Hematopoietic multipotent progenitor cell treated with erythropoietin and hydrocortisone succinate and interleukin-3 and kit ligand, for 17 days (in vitro differentiated cells): ENCODE results near the gene AP1M1.

Source experiments
- DNase-seq: peaks from one replicate; pipeline ENCODE4 v3.0.0-alpha.2; 2015; ENCODE audit warnings: low spot score

The AP1M1 gene

GRCh38 chr19:16185768-16186123 lies 12.0 kb upstream of the AP1M1 start:
- DNase-seq, result peak; percentile 36

DNA sequence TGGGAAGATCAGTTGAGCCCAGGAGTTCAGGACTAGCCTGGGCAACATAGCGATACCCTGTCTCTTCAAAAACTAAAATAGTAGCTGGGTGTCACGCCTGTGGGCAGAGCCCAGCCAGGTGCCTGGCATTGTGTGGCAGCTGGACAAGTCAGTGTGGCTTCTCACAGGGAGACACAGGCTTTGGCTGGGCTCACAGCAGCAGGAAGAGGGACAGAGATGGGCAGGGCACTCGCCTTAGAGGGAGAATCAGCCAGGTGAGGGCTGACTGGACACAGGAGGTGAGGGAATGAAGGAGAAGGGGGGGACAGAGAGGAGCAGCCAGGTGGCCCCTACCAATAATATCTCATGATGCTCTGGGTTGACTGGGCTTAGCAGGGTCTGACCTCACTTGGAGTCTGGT lies 9.2 kb upstream of the AP1M1 start:
- no peak for DNase-seq

GRCh38 chr19:16190198-16190597 lies 7.5 kb upstream of the AP1M1 start:
- no peak for DNase-seq

- no peak for DNase-seq
Measured at GRCh38 chr19:16190736-16191135, 7.0 kb upstream of the AP1M1 start.

DNA sequence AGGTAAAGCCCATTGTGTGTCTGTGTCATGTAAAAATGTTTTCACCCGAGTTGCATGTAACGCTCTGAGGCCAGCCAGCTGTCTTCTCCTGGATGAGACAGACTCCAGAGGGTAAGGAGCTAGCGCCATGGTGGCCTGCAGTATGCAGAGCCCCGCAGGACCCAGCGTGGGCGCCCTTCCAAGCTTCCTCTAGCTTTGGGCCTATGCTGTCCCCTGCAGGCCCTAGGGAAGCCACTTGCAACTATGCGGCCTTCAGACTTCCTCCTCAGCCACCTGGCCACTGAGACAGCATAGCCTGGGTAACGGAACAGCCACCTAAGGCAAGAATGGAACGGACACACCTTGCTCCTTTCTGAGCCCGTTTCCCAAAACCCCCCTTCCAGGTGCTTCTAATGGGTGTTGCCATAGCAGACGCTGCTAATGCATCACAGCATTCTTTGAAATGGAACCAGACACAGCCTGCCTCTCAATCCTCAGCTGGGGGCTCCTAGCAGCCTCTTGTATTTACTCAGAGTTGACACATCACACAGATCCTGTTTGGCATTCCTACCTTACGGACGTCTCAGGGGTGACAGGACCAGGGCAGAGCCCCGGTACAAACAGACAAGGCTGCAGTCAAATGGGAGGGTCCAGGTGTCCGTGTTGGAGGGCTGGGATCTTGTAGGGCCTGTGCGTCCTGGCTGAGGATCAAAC lies 6.3 kb upstream of the AP1M1 start:
- no peak for DNase-seq

DNA sequence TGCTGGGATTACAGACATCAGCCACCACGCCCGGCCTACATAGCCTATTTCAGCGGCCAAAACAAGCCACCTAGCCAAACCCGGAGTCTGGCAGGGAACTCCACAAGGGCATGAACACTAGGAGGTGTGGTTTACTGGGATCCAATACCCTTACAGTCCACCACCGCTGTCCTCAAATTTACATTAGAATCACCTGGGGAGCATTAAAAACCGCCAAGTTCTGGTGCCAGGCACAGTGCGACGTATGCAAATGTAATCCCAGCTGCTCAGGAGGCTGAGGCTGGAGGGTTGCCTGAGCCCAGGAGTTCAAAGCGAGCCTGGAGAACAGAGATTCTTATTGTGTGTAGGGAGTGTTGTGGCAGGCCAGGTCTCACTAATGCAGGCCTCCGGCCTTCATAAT lies 4.2 kb upstream of the AP1M1 start:
- DNase-seq, result no peak

DNA sequence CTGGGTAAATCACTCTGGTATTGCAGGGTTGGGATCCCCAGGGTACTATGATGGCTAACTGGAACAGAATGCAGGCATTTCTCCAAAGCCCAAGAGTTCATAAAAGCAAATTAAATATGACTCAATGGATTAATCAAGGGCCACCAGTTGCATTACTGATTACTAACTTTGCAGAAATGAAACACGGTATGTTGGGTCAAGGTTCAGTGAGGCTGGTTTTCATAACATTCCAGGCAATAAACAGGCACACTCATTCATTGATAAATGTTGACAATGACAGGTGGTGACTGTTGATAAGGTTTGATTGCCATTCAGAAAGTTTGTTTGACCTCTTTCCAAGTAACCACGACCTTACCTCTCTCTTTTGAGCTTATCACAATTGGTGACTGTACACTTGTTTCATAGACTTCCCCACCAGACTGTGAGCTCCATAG lies 506 bp upstream of the AP1M1 start:
- DNase-seq, result no peak

DNA sequence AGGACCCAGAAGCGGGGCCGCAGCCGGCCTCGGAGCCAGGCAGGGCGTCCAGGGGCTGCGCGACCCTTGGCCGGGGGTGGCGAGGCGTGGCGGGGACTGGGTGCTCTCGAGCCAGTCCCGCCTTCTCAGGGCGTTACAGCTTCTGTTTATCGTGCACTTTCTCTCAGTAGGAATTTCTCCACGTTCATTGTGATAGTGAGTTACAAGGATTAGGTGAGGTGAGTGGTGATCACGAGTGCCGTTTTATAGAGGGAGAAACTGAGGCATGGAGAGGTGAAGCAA lies 600 bp downstream of the AP1M1 start:
- no peak for DNase-seq

- no peak for DNase-seq
Measured at GRCh38 chr19:16199275-16199932, 1.7 kb downstream of the AP1M1 start.

DNA sequence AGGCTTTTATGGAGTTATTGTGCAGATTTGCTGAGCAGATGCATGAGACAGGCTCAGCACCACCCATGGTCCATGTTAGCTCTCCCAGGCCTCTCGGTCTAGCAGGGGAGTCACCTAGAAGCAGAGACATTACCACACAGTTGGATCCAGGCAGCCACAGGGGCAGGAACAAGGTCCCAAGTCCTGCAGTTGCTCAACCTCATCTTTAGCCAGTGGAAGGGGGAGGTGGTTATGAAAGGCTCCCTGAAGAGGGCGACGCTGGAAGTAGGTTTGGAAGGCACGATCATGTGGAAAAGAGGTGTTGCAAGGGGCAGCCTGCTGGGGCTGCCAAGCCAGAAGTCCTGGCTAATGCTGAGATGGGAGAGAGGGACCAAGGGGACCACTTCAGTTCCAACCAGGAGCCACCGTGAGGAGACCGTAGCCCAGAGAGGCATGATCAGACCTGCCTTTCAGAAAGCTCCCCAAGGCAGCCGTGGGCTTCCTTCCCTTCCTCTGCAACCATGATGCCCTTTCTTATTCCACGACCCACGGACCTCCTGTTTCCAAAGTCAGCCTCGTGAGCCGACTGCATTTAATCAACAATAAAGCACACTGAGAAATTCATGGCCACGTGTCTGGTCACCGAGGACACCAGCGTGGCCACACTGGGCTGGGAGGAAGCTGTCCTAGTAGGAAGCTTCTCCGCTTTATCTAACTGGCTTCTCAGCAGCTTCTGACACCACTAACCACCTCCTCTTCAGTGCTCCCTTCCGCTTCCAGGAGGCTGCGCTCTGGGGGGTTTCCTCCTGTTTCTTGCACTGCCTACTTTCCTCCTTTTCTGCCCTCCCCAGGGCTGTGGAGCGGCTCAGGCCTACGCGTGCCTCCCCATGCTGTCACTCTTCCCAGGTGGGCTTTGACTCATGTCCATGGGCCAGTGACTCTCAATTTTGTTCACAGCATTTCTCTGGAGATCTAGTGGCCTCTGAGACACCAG lies 2.6 kb downstream of the AP1M1 start:
- no peak for DNase-seq

- DNase-seq, result no peak
Measured at GRCh38 chr19:16201011-16201391, 3.3 kb downstream of the AP1M1 start.

GRCh38 chr19:16202320-16203255 lies 4.9 kb downstream of the AP1M1 start:
- no peak for DNase-seq

DNA sequence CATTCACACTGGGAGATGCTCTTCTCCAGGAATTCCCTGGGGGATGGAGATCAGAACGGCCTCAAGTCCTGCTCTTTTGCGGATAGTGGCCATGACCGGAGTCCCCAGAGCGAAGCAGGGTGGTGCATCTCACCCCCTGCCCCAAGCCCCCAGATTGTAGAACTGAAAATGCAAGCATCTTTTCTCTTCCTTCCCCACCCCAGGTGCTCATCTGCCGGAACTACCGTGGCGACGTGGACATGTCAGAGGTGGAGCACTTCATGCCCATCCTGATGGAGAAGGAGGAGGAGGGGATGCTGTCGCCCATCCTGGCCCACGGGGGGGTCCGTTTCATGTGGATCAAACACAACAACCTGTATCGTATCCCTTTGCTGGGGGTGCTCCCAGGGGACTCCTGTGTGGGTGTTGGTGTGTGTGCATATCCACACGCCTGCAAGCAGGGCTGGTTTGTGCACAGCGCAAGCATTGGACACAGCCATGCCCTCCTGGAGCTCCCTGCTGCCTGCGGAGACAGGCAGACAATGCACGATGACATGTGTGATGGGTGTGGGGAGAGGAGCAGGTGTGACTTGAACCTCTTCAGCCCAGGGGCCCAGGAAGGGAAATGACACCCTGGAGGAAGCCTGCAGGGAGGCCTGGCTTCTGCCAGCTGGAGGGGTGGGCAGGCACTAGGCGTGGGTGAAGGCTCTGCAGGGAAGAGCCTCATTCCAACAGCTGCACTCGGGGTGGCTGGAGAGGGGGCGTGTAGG lies 5.7 kb downstream of the AP1M1 start:
- no peak for DNase-seq

GRCh38 chr19:16204005-16204294 lies 6.2 kb downstream of the AP1M1 start:
- no peak for DNase-seq

GRCh38 chr19:16205205-16206045 lies 7.7 kb downstream of the AP1M1 start:
- no peak for DNase-seq

DNA sequence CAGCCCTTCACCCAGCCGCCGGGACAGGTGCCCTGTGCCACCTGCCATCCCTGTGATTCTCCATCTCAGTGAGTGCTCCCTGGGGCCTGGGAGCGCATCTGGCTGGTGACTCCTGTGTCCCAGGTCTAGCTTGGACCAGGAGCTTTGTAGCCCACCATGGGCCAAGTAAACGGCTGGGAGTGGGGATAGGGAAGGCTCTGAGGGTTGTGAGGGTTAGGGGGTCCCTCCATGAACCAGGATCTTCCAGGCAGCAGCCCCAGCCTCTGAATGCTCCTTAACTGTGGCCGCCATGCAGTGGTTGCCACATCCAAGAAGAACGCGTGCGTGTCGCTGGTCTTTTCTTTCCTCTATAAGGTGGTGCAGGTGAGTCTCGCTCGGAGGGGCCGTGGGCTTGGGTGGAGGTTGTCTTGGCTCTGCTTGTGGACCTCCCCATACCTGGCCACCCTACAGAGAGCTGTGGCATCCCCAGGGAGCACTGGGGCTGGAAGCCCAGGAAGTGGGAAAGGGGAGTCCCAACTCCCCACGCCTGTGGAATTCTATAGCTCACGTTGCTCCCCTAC lies 8.4 kb downstream of the AP1M1 start:
- DNase-seq, result no peak

DNA sequence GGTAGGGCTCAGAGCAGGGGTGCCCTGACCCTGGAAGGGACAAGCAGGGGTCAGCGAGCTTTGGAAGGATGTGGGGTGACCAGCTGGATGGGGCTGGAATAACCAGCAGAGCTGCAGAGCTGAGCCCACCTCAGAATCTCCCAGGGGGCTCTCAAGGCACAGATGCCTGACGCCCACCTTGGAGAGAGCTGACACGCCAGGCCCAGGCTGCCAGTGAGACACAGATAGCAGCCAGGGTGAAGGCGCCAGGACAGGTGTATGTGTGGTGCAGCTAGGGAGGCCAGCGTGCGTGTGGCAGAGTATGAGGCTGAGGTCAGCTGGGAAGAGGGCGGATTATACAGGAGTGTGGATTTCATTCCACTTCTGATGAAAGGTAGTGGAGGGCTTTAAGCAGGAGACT lies 8.9 kb downstream of the AP1M1 start:
- DNase-seq, result no peak

GRCh38 chr19:16207063-16207462 lies 9.4 kb downstream of the AP1M1 start:
- DNase-seq, result no peak

DNA sequence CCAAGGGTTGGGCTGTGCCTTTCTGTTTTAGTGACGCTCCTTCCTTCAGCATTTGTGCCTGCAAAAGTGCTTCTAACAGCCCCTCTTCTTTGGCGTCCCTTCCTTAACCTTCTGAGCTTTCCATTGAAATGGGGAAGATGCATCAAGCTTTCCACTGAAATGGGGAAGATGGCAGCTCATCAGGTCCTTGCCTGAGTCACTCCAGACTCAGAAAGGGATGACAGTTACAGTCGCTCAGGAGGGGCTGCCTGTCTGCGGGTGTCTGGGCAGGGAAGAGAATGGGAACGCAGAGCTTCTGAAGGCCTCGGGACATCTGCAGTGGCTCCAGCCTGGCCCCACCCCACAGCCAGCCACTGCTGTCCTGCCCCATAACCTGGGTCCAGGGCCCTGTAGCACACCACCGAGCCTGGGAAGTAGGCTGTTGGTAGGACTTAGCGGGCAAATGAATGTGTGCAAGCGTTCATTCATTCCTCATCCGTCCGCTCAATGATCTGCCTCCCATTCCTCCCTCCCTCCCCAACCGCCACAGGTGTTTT lies 9.8 kb downstream of the AP1M1 start:
- no peak for DNase-seq
